Endometrial microvascular endothelial cells (primary cell): Measurements from ENCODE around the gene EPN3. TPM values are rescaled to one million over a fixed set of nuclear protein-coding genes. Genes with fewer than 3 reads are reported as not detected.

ENCODE experiments used
- in situ Hi-C: cut with HindIII; loops from 2 replicates; pipeline ENCODE4 v1.10.0; 2017; ENCODE audit warnings: low sequenced_read_pairs, low pct_unique_long_range_greater_than_20kb; ENCODE audit errors: inconsistent ontology term
- total RNA-seq: library from RNA; depleted of rRNA; stranded (reverse); fragments of >200 nt; gene quantifications from one replicate; pipeline ENCODE4 v1.2.3, GENCODE V29; 2015; ENCODE audit errors: inconsistent ontology term

EPN3 gene
- total RNA-seq, 1 donor from 2014 or later = not detected

DNA sequence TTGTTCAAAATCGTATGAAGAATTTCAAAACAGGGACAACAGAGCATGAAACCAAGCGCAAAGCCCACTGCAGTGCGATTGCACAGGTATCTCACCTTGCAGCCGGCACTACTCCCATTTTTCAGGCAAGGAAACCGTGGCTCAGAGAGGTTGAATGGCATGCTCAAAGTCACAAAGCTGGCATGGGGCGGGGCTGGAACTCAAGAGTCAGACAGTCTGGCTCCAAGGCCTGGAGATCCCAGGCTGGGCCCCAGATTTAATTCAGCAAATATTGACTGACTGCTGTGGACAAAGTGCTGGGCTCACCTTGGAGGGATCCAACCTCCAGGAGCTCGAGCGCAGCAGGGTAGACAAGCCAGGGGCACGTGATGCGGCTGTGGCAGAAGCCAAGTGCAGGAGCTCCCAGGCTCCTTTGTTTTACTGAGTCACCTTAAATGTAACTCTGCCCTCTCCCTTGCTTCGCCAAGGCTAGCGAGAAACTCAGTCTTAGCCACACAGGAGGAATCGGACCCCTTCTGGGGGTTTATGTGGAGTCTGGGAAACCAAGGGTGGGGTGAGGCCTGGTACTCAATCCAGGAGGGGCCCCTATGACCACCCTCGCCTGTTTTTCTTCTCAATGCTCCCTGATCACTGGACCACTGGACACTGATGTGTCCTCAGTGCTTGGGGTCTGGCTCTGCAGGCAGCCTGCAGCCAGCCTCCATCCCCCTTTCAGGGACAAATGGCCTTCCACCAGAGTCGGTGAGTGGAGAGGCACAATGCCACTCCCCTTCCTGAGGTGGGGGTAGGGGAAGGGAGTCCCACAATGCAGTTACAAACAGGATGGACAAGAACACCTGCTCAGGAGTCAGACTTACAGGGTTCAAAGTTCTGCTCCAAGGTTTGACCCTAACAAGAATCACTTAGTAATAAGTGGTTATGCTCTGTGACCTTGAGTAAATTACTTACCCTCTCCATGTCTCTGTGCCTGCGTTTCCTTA is 10.6 kb downstream of the EPN3 start:
- in situ Hi-C loops = no loop called here

DNA sequence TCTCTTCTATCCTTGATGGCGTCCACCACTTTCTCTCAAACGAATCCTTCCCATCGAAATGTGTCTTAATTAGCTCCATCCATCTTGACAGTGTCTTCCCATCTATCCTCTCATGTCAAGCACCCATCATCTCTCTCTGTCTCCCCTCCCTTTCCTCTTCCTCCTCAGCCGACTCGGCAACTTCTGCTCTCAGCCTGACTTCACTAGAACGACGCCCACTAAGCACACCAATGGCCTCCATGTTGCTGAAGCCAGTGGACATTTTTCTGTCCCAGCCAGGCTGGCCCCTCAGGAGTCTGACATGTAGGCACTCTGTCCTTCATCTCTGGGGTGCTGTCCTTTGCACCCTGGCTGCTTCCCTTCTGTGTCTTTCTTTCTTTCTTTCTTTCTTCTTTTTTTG is 12.0 kb downstream of the EPN3 start:
- in situ Hi-C loops = no loop called here

DNA sequence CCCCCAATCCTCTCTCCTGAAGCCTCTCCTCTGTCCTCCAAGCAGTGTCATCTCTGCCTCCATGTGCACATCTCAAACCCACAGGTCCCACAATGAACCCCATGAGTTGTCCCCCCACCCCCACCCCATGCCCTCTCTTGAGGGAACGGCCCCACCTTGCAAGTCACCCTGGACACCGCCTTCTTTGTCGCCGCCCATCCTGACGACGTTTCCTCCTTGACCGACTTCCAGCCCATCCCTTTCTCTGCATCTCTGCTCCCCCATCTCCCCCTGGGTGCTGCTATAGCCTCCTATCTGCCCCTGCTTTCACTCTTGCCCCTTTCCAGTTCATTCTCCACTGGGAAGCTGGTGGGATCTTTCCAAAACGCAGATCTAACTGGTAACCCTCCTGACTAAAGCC is 12.8 kb downstream of the EPN3 start:
- in situ Hi-C loops = no loop called here

DNA sequence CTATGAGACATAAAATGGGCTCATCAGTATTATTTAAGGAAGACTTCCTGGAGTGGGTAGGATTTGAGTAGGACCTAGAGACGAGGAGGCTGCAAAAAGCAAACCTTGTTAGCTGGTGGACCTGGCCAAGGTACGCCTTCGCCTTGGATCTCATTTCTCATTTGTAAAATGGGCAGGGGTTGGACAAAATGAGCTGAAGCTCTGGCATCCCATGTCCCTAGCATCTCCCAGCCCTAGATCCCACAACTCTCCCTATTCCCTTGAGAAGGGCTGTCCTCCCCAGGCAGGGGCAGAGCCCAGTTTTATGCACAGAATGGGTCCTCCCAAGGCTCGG is 14.1 kb downstream of the EPN3 start:
- in situ Hi-C loops = no loop called here

DNA sequence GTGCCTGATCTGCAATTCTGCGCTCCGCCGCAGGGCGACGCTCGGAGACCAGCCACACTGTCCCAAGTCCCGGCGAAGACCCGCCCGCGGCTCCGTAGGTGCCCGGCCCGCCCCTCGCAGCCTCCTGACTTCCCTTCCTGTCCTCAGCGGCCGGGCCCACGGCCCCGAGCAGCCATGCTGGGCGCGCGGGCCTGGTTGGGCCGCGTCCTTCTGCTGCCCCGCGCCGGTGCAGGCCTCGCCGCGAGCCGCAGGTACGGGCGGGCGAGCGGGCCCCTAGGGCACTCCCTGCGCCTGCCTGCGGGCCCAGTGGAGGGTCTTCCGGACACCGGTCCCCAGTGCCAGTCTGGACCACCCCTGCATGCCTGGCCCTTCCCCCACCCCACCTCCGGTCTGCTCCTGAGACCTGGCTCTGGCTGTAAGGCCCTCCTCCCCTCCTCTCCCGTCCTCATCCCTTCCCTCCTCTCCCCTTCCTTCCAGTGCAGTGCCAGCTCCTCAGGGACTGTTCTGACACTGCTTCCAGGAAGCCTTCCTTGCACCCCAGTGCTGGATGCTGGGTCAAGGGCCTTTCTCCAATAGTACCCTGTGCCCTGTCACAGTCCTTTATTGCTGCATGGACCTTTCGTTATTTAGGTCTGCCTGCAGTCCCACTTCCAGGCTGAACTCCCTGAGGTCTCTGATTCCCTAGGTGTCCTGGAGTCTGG is 14.7 kb downstream of the EPN3 start, which contains the start of gene SPATA20:
Gene SPATA20 (plus strand): TSS at position 140 of the 701 bp plus-strand sequence. CDS start 35 bp downstream, at position 175.
- in situ Hi-C loops = no loop called here

DNA sequence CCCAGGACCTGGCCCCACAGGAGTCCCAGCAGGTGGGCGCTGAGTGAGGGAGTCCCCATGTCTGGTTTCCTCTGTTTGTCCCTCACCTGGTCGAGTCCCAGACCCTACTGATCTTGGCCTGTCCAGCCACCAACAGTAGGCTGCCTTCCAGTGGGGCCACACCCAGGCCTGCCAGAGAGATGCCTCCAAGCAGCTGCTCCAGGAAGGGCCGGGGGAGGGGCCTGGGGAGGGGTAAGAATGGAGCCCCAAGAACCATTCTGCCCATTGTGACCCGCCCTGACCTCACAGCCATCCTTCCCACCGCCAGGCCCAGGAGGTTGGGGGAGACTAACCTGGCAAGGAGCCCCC is 15.2 kb downstream of the EPN3 start:
- in situ Hi-C loops = no loop called here

DNA sequence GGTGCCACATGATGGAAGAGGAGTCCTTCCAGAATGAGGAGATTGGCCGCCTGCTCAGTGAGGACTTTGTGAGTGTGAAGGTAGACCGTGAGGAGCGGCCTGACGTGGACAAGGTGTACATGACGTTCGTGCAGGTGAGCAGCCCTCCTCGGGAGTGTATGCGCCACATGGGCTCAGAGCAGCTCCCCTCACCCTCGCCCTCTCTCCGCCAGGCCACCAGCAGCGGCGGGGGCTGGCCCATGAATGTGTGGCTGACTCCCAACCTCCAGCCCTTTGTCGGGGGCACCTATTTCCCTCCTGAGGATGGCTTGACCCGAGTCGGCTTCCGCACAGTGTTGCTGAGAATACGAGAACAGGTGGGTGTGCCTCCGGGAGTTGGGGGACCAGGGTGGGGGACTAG is 16.3 kb downstream of the EPN3 start:
- in situ Hi-C loops = no loop called here

DNA sequence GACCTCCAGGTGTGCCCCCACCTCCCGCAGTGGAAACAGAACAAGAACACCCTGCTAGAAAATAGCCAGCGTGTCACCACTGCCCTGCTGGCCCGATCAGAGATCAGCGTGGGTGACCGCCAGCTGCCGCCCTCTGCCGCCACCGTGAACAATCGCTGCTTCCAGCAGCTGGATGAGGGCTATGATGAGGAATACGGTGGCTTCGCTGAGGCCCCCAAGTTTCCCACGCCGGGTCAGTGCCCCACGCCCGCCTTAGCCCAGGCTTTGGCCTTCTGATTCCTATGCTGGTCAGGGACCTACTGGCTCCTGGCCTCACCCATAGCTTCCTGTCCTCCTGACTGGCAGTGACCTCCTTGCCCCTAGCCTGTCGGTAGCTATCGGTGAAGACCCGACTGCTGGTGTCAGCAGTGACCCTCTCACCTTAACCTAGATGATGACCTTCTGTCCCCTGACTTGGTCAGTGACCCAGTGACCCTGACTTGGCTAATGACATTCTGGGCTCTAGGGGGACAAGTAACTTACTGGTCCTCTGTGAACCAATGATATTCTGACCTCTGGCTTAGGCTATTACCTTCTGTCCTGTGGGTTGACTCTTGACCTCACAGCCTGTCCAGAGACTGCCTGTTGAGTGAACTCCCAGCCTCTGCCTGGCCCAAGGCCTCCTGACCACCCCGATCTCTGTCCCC is 16.9 kb downstream of the EPN3 start:
- in situ Hi-C loops = no loop called here

DNA sequence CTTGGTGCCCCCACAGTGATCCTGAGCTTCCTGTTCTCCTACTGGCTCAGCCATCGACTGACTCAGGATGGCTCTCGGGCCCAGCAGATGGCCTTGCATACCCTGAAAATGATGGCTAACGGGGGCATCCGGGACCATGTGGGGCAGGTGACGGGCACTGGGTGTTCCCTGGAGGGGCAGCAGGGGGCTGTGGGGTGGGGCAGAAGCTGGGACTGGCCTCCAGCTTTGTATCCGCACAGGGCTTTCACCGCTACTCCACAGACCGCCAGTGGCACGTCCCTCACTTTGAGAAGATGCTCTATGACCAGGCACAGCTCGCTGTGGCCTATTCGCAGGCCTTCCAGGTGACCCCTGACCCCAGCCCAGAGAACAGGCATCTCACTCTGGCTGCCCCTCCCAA is 17.4 kb downstream of the EPN3 start:
- in situ Hi-C loops = no loop called here

DNA sequence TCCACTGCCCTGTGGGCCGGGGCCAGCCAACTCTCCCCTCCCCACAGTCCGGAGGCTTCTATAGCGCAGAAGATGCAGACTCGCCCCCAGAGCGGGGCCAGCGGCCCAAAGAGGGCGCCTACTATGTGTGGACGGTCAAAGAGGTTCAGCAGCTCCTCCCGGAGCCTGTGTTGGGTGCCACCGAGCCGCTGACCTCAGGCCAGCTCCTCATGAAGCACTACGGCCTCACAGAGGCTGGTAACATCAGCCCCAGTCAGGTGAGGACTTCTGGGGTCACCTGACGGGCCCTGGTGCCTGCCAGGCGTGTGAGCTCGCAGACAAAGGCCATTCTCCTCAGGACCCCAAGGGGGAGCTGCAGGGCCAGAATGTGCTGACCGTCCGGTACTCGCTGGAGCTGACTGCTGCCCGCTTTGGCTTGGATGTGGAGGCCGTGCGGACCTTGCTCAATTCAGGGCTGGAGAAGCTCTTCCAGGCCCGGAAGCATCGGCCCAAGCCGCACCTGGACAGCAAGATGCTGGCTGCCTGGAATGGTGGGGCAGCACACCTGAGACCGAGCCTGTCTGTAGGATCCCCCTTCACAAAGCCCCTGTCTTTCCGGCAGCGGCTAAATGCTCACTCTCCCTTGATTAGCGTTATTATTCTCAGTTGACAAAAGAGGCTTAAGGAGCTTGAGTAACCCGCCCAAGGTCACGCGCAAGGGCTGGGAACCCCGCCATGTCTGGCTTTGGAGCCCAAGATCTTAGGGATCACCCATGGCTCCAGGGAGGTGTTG is 18.3 kb downstream of the EPN3 start:
- in situ Hi-C loops = no loop called here

DNA sequence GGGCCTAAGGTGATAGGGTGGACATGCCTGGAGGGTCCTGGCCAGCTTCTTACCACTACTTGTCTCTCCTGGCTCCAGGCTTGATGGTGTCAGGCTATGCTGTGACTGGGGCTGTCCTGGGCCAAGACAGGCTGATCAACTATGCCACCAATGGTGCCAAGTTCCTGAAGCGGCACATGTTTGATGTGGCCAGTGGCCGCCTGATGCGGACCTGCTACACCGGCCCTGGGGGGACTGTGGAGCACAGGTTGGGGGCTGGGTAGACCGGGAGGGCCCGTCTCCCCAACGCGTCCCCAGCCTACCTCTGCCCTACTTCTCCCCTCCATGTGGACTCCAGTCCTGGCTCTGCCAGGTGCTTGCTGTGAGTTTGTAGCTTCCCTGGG is 18.9 kb downstream of the EPN3 start:
- in situ Hi-C loops = no loop called here

DNA sequence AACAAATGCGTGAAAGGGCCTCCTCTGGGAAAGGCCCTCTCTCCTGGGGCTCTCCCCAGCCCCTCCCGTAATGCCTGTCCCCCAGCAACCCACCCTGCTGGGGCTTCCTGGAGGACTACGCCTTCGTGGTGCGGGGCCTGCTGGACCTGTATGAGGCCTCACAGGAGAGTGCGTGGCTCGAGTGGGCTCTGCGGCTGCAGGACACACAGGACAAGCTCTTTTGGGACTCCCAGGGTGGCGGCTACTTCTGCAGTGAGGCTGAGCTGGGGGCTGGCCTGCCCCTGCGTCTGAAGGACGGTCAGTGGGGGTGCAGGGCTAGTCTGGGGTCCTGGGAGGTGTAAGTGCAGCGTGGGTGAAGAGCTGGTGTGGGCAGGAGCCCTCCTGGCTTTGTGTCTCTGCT is 19.3 kb downstream of the EPN3 start:
- in situ Hi-C loops = no loop called here

DNA sequence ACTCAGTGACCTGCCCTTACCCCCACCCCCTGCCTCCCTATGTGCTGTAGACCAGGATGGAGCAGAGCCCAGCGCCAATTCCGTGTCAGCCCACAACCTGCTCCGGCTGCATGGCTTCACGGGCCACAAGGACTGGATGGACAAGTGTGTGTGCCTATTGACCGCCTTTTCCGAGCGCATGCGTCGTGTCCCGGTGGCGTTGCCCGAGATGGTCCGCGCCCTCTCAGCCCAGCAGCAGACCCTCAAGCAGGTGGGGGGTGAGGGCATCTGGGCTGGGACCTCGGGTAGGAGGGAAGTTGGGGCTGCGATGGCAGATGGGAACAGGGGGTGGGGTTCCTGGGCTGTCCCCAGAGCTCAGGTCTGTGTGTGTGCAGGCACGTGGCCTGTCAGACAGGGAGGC is 21.7 kb downstream of the EPN3 start:
- in situ Hi-C loops = no loop called here

DNA sequence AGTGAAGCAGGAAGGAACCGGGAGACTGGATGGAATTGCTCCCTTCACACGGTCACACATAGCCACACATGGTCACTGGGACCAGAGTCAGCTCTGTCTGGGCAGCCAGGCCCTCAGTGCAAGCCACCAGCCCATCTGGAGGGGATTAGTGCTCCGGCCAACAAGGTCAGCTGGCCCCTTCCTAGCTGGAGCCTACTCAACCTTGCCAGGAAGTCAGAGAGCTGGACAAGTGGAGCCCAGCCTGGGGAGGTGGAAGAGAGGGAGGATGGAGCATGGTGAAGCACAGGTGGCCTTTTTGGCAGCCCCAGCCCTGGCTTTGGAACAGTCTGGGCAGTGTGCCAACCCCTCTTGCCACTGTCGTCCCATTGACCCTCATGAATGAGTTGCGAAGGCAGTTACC is 24.3 kb downstream of the EPN3 start:
- in situ Hi-C loops = no loop called here

DNA sequence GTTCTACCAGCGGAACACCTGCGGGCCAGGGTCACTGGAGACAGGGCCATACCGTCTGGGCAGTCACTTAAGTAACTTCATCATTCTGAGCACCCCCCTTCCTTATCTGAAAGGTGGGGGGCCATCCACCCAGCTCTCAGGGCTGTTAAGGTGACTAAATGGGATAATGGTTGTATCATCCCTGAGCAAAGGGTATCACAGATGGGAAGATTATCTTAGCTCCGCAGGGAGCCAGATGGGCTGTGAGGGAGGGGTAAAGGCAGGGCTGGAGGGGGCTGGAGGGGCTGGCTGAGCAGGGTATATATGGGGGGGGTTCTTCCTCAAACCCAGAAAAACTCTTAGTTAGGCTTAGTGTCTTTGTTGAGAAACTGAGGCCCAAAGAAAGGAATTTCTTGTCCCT is 25.1 kb downstream of the EPN3 start:
- in situ Hi-C loops = no loop called here

DNA sequence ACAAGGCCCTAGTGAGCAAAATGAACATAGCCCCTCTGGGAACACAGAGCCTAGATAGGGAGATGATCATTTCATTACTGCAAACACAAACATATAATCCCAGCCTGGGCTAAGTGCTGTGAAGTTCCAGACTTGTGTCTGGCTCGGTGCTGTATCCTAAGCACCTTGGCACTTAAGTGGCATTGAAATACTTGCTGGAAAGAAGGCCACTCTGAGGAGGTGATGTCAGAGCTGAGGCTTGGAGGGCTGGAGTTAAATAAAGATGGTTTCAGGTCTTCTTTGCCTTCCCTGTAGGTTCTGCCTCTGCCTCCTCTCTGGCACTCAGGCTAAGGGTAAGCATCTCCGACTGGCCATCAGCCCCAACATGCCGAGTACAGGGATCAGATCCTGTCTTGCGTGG is 25.6 kb downstream of the EPN3 start:
- in situ Hi-C loops = no loop called here

DNA sequence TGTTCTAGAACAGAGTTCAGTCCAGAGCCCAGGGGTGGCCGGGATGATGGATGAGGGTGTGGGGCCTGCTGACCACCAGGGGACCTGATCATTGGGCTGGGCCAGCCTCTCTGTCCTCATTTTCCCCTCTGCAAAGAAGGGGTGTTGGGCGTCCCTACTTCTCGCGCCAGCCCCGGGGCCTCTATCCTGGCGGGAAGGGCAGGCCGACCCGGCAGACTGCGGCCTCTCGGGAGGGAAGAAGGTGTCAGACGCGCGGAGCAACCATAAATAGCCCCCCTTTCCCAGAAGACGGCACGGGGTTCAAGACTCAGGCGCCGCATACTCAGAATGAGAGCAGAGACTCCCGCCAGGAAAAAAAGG is 26.0 kb downstream of the EPN3 start:
- in situ Hi-C loops = no loop called here

DNA sequence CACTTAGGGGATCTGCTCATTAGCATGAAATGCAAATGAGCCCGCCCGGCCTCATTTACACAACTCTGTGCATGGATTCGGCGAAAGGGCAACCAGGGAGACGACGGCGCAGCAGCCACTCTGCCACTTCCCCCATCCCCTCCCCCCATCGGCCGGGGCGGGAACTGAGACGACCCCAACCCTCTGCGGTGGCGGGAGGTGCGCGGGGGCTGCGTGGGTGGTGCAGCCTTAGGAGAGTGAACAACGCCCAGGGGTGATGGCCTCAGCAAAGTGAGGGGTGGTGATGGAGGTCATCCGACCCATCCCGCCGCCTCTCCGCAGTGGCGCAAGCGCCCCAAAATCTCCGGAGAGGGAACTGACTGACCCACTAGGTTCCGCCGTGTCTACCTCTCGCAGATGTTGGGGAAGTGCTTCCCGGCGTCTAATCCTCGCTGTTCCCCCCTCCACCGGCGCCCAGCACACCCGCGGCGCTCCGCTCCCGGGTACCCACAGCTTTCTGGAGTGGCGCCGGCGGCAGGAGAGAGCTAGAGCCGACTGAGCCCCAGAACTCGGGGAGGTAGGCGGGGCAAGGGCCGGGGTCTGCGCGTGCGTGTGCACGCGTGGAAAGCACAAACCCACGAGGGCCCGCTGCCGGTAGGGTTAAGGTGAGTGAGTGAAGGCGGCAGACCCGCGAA is 26.5 kb downstream of the EPN3 start:
- in situ Hi-C loops = no loop called here
